HT1080 (cell line): ENCODE results near the gene TUG1. TPM values are rescaled to one million over a fixed set of nuclear protein-coding genes. Genes with fewer than 3 reads are reported as not detected.

ENCODE experiments used
- DNase-seq: peaks from one replicate; pipeline ENCODE4 v3.0.0-alpha.2; 2015; ENCODE audit warnings: low read depth
- total RNA-seq: library from RNA; depleted of rRNA; stranded (reverse); fragments of >200 nt; shearing (Covaris generic); gene quantifications from 2 replicates; pipeline ENCODE4 v1.2.3, GENCODE V29; 2014

TUG1 gene
- total RNA-seq, 1 experiment from 2014 or later, result 40.4 TPM

DNA sequence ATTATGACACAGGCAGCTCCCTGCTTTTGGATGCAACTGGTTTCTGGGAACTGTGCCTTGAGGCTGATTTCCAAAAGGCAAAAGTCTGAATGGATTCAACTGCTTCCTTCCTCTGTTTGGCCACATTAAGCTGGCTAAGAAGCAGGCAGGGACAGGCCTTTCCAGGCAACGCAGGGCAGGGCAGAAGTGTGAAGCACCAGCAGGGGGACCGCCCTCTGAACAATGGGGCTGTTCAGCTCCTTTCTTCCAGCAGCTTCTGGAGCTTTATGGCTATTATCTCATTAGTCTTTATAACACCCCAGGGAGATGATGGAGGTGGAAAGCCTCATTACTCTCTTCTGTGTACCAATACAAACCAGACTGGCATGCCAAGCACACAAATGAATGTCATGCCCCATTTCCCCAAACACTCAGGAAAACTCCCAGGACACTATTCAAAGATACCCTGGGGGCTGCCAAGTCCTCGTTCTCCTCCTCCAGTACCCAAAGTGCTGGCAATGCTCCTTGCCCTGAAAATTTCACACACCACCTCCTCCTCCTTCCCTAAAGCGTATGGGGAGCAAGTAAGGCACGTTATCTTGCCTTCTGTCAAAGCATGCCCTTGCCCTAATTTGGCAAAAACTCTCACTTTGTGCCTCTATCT is 21.8 kb upstream of the TUG1 start:
- no peak for DNase-seq

DNA sequence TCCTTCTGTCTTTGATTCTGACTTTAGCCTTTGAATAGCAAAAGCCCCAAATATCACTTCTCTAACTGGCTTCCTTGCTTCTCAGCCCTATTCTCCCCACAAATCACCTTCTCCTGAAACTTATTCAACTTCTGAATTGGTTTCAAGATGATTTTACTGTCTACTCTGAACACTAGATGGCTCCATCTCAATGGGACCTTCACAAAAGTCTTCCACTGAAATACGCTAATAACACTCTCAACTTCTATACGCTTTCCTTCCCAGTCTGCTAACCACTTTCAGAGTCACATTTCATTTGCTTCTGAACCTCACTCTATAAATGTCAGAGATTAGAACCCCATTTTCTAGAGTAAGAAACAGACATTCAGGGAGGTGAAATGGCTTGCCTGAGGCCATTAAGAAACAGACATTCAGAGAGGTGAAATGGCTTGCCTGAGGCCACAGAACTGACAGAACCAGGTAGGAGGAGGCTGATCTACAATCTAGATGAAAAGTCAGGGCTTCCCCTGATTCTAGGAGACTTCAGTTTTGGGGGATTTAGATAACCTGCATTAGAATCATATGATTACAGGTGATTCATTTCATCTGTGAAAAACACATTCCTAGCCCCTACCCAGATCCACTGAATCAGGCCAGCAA is 21.1 kb upstream of the TUG1 start:
- DNase-seq, result peak; percentile 11

DNA sequence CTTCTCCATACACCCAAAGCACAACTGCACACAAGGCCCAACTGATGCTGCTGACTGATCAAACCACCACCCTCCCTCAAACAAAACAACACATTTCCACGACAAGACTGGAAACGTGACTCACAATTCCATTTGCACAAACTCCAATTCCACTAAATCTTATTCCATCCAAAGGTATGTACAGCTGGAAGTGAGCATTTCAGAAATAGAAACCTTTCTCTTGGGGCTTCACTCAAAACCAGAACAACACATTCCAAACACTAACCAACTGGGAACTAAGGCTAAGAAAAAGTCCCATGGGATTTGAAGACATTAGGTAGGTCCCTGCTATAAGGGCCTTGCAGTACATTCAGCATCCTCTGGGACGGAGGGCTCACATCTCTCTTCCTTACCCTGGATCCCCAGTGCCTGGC is 20.1 kb upstream of the TUG1 start:
- DNase-seq, result no peak

DNA sequence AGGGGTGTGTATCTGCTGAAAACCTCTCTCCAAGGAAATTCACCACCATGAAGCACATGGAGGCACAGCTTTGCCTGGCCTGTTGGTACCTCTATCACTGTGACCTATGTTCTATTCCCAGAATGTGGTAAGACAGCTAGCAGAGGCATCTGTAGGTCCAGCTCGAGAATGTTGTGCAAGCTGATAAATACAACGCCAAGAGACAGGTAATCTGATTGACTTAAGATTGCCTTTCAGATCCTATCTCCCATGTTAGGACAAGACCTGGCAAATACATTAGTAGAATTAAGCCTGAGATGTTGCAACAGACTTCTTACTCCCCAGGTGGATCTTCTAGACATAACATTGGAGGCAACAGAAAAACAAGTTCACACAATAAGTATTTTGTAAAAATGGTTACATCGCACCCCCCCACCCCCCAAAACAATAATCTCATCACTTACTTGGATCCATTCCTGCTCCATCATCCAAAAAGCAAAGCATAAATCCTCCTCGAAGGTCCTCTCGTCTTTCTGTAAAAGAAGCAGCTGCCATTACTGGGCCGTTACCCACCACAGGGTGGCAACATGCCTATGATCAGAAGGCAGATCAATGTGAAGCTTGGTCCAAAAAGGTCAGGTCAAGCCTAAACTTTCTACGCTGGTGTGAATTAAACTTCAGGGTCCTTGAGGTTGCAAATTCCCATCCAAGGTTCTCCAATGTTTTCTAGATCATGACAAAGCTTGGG is 19.0 kb upstream of the TUG1 start:
- DNase-seq, result no peak

DNA sequence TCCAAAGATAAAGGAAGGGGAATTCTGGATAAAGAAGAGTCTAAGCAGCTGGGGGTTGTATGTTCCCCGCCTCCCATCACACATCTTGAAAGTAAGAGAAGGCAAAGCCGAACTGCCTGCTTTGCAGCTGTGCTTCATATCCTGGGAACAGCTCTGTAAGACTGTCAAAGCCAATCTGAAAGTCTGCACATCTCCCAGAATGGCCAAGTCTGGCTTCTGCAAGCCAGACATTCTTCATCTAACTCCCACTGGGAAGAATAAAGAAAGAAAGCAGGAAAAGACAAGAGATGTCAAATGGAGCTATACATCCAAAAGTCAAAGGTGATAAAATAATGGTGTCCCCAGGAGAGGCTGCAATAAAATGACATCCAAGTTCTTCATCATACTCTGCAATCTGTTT is 15.9 kb upstream of the TUG1 start:
- no peak for DNase-seq

DNA sequence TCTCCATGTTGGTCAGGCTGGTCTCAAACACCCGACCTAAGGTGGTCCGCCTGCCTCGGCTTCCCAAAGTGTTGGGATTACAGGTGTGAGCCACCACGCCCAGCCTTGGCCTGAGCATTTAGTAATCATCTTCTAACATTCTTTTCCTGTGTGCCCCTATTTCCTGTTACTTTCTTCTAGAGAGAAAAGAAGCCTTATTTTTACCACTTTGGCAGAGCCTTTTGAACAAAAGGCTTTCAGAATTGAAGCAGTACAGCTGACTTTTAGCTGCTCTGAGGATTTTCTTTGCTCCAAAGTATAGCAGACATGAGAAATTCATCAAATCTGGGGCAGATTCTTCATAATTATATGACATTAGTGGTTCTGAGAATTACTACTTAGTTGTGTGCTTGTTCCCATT is 13.9 kb upstream of the TUG1 start:
- no peak for DNase-seq

DNA sequence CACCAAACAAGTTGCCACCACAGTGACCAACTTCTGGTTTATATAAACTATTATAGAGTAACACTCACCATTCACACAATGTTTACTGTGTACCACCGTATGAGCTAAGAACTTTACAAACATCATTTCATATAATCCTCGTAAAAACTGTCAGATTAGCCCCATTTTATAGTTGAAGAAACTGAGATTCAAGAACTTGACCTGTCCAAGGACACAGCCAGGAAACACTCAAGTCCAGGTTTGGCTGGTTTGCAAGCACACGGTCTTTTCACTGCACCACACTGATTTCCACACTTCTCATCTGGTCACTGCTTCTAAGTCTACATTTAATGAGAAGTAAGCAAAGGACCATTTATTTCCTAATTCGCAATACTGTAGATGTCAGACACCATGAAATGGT is 4.2 kb upstream of the TUG1 start:
- no peak for DNase-seq

DNA sequence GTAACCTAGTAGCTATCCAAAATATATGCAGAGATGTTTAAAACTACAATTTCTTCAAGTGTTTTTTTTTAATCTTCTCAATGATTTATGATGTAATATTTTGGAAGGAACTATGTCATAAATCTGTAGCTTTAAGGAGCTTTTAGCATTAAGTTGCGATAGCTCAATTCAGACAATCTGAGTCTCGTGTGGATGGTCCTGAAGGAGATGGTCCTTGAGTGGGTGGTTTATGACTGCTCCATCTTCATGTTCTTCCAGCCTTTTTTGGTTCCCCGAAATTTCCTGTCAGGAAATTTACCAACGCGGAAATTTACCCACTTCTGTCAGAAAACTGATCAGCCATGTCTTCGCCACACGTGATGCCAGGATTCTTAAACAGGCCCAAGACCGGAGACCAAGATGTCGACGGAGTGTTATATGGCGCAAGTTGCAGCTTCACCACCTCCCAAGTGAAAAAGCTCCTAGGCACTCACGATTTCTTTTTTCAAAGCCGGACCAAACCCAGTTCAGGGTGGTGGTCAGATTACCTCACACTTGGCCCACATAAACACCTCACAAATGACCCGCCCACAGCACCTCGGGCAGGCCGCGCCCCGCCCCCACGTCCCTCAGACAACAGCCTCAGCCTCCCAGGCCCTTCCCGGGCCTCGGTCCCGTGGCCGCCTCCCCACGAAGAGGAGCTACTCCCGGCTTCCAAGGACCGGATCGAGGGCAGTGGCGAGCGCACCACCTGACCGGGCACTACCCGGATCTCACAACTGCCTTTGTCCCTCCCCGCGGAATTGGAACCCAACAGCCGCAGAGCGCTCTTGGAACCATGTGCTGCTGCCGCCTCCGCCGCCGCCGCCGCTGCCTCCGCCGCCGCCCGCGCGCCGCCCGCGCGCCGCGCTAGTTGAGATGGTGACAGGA is 796 bp upstream of the TUG1 start, which contains the start of gene MORC2:
MORC2 (minus strand) TSS at position 760 of the 909 bp plus-strand sequence. CDS start 885 bp downstream, outside the sequence.
- peak; percentile 52 for DNase-seq

DNA sequence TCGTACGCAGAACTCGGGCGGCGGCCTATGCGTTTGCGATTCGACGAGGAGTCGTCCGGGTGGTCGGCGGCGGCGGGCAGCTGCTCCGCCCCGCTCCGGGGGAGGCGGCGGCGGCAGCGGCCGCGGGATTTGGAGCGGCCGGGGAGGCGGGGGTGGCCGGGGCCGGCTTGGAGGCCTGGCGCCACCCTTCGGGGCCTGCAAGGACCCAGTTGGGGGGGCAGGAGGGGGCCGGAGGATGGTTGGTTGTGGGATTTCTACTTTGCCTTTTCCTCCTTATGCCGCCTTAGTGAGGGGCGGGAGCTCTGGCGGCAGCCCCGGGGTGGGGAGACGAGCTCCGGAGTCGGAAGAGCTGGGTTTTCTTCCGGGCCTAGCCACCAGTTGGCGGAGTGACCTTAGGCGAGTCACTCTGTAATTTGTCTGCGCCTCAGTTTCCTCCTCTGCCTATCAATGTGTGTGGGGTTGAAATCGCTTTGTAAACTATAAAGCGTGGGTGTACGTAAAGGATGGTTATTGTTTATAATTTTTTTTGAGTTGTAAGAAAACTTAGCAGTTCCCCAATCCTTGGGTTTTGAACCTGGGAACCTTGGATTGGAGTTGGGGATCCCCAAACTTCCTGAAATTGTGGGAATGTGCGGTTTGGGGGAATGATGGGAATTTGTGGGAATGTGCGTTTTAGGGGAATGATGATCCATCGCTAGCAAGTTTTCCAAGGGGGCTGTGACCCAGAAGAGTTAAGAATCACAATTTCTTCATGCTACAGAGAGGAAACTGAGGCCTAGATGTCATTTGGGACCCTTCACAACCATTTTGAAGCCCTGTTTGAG is 679 bp downstream of the TUG1 start:
- peak; percentile 17 for DNase-seq

DNA sequence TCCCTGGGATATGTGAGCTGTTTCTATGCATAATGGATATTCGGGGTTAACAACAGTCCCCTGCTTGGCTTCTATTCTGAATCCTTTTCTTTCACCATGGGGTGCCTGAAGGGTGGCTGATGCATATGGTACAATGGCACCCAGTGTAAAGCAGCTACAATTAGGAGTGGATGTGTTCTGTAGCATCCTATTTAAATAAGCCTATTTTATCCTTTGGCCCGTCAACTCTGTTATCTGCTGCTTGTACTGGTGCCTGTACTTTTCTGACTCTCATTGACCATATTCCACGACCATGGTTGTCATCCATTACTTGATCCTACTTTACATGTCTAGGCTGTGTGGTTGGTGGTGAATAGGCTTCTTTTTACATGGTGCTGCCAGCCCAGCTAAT is 1.3 kb downstream of the TUG1 start:
- no peak for DNase-seq

DNA sequence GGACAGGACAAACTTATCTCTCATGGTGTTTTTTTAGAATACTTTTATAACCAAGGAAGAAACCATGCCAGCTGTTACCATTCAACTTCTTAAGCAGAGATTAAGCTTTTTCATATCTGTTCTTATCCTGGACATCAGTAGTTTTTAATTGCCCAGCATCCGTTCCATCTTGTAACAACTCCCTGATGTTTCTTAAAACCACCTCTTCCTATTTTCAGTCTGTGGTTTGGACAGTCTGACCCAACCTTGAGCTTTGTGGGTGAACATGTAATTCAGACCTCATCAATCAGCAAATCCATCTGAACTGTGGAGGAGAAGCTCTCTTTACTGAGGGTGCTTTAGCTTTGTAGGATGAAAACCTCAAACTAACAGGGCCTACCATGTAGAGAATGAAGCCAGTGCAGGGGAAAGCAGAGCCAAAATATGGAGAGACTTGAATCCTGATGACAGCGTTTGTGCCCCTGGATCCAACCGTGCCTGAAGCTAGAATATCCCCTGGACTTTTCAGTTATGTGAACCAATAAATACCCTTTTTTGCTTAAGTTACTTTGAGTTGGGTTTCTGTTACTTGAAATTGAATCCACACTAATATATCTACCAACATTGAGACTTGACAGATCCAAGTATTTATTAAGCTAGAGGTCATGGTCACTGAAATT is 9.4 kb downstream of the TUG1 start:
- DNase-seq, result no peak

DNA sequence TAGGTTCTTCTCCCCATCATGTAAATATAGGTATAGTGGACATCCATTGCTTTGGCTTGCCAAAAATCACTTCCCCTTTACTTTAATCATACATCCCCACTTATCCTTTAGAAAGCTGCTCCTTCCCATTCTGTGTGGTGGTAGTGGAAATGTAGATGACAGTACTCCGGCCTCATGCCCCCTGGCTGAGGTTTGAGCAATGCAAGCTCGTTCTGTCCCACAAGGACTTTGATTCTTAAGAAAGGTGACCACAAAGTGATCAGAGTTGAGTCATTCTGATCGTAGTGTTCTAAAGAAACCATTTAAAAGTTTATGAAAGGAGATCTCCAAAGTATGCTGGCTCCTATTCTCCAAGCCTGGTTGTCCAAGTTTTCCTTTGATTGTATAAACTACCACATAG is 10.9 kb downstream of the TUG1 start:
- DNase-seq, result peak; percentile 16

DNA sequence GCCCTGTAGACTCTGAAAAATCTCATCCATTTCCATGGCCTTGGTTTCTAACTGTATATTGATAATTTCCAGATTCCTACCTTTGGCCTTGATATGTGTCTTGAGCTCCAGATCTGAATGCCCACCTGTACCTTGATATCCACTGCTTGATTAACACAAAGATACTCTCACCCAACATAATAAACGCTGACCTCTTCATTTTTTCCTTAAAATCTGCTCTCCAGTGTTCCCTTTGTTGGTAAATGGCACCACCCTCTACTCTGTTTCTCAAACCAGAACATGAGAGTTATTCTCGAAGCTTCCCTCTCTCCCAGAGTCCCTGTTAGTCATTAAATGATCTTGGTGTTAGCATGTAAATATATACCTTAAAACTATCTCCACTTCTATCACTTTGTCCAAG is 13.4 kb downstream of the TUG1 start:
- no peak for DNase-seq

DNA sequence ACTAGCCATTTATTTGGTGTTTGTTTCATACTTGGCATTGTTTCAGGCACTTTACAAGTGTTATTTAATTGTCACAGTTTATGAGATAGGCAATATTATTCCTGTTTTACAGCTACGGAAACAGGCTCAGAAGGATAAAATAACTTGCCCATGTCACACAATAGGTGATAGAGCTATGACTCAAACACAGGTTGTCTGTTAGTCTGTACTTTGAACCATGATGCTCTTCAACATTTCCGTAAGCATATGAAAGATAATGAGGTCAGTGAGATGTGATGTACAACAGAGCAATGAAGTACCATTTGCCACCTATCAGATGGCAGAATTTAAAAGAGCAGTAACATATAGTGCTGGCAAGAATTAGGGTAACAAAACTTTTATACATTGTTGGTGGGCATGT is 15.3 kb downstream of the TUG1 start:
- no peak for DNase-seq

DNA sequence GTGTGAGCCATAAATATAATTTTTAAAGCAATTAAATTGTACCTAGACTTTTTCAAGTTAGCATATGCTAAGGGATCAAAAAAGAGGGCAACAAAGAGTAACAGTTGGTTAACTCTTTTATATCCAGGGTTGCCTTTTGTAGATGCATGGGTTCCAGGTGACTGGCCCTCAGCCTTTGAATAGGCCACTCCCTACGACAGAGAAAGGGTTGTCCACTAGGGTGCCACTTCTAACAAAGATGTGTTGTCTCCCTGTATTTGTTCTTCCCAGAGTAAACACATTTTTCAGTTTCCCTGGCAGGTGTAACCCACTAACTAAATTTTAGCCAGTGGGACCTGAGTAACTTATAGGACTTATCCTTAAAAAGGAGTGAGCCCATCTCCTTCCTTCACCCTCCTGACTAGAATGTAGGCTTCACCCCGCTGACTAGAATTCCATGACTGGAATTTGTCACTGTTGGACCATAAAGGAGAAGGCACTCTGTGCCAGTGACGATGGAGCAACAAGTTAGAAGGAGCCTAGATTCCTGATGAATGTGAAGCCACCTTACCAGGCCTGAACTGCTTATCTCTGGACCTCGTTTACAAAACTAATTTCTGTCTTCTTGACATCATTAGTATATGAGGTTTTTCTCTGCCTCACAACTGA is 16.6 kb downstream of the TUG1 start:
- DNase-seq, result no peak

DNA sequence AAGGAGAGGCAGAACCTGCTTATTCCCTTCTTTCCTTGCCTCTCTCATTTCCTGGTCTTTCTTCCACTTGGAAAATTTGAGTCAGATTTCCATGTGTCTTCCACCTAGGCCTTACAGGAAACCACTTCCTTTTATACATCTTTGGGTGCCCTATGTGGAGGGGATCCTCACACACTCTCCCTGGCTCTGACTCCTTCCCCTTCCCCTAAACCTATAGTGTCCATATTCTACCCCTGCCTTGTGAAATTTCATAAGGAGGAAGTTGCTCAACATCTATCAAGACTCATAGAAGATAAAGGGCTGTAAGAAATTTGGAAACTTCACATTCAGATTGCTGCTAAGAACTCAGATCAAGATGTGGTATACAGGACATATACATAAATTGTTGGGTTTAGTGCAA is 20.4 kb downstream of the TUG1 start:
- DNase-seq, result no peak

DNA sequence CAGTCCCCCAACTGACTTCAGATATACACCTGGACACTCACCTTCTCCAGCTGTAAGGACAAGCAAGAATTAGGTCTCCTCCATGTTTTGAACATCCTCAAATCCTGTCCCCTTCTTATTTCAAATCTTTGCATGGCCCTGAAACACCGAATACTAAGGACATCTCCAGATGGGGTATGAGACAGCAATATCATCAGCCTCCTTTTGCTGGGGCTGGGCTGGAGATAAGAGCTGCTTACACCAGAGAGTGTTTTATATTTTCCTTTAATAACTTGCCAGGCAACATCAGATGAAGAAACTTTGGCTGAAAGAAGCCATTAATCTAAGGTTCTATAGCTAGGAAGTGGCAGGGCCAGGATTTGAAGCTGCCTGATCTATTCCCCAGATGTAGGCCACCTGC is 21.6 kb downstream of the TUG1 start:
- no peak for DNase-seq

DNA sequence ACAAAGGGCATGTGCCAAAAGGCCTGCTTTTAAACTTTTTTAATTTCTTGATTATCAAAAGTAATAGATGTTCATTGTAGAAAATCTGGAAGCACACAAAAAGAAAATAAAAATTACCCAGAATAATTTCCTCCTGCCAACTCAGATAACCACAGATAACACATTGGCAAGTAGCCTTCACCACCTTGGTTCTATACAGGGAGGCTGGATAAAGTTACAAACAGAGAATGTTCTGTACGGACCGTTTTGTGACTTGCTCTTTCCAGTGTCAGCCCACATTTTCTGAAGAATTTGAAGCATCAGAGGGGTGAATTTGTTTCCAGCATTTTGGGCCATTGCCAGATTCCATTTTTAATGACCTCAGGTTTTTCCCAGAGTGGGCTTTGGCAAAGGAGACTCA is 23.5 kb downstream of the TUG1 start:
- no peak for DNase-seq

DNA sequence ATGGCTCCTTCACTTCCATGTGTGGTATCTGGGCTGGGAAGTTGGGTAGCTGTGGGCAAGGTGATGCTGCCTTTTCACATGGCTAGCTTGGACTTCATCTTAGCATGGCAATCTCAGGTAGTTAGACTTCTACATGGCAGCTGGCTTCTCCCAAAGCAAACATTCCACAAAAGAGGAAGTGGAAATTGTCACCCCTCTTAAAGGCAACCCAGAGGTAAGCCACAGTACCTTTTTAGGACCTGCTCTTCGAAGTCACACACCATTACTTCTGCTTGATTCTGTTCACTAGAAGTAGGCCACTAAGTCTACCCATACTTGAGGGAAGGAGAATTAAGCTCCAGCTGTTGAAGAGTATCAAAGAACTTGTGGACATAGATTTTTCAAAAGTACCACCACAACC is 25.9 kb downstream of the TUG1 start:
- DNase-seq, result no peak

DNA sequence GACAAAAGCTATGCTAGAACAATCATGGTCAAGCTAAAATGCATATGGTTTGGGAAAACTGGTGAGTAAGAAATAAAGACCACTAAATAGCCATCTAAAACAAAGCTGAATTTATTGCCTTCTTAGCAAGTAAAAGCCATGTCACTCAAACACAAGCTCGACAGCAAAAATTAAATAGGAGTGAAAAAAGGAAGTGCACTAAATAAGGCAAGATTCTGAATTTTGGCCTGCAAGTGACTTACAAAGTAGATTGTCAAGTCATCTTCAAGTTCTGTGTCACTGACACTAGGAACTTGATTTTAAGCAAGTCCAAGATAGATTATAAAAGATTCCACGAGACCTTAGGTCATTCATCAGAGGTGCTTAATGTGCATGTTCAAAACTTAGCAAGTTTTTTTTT is 27.4 kb downstream of the TUG1 start:
- no peak for DNase-seq
